GM19324 (cell line): Measurements from ENCODE around the gene CALML5.

Source experiments
- ATAC-seq: cut with Tn5 transposase; IDR thresholded peaks from one replicate; pipeline ENCODE4 v1.9.1; 2021; ENCODE audit warnings: mild to moderate bottlenecking, moderate library complexity; ENCODE audit not compliant: unreplicated experiment, low FRiP score

The CALML5 gene

DNA sequence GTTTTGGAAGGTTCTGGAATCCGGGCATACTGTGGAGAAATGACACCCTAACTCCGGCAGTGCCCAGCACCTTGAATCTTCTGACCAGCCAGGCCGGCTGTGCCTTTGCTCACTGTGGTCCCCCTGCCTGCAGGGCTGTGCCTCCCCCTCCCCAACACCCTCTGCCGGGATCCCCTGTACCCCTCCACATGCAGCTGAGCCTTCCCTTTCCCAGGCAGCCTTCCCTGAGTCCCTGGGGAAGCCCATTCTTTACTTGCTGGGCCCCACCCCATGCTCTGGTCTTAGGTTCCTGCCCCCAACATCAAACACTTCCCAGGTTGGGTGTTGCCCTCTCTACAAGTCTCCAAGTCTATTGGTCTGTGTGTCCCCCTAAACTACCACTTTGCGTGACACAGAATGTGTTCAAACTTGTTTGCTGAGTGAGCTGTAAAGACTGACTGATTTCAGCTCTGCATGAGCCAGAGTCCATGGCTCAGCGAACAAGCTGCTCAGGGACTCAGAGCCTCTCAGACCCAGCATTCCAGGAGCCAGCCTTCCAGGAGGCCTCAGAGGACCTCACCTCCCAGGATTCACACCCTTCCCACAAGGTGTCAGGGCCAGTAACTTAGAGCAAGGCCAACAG, 31.6 kb downstream of the CALML5 start:
- no peak for ATAC-seq

- ATAC-seq: no peak
Observed at GRCh38 chr10:5467207-5467535, 32.2 kb downstream of the CALML5 start.

GRCh38 chr10:5466451-5467206, 32.7 kb downstream of the CALML5 start:
- no peak for ATAC-seq

- no peak for ATAC-seq
Observed at GRCh38 chr10:5465976-5466450, 33.4 kb downstream of the CALML5 start.

GRCh38 chr10:5464546-5464945, 34.8 kb downstream of the CALML5 start:
- no peak for ATAC-seq

GRCh38 chr10:5462841-5463293, 36.5 kb downstream of the CALML5 start:
- ATAC-seq: no peak

- no peak for ATAC-seq
Observed at GRCh38 chr10:5461914-5462840, 37.2 kb downstream of the CALML5 start.

DNA sequence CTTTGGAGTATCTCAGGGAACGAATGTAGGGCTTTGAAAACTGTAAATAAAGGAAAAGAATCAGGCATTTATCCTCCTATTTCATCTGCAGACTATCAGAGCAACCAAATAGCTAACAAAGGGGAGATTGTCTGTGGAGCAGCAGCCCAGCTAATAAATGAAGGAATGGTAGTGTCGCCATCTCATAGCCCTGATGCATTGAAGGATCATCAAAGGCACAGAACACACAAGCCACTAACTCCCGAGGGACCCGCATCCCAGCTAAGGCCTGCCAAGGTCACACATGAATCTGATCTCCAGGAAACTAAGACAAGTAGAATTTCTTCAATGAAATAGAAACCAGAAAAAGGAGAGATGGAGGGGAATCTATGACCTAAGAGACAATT, 38.2 kb downstream of the CALML5 start:
- ATAC-seq: no peak

DNA sequence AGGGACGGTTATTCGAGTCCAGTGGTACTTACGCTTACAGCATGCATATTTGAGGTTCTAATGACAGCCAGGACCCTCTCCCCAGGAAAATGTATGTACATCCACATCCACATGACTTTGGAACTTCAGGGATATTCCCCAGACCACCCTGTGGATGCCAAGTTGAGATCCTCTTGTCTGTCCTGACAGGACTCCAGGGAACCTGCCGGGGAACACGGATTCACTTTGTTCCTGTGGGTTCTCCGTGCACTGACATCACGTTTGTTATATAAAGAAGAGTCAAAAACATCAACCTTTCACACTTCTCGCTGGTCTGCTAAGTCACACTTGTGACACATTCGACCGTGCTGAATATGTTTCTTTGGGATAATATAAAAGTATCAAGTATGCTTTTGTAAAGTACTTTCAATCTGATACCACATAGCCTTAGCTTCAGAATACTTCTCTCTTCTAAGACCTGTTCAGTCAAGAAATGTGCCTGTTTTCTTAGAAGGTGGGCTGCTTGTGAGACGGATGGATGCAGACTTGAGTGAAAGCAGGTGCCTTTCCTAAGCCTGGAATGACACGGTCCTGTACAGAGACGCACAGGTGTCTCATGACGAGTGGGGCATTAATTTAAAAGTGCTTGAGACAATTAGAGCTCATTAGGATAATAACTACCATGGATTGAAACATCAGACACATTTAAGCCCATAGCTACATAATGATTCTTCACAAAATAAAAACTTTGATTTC, 38.7 kb downstream of the CALML5 start:
- ATAC-seq: no peak

GRCh38 chr10:5458949-5459747, 40.2 kb downstream of the CALML5 start:
- ATAC-seq: no peak

DNA sequence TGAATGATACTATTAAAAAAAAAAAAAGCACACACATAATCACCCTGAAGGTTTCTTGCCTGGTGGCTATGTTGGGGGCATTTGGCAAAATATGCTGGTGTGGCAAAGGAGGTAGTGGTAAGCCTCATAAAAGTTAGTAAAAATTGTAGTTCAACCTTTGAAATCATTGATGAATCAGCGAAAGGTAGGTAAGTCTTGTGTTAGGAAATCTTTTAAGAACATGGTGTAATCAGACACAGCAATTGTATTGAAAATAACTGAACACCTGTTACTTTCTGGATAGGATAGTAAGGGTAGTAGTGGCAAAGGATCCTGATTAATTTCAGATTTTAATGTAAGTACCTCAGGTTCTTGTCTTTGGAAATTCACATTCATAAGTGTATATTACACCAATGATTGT, 40.9 kb downstream of the CALML5 start:
- ATAC-seq: no peak

GRCh38 chr10:5457741-5458140, 41.6 kb downstream of the CALML5 start:
- no peak for ATAC-seq

DNA sequence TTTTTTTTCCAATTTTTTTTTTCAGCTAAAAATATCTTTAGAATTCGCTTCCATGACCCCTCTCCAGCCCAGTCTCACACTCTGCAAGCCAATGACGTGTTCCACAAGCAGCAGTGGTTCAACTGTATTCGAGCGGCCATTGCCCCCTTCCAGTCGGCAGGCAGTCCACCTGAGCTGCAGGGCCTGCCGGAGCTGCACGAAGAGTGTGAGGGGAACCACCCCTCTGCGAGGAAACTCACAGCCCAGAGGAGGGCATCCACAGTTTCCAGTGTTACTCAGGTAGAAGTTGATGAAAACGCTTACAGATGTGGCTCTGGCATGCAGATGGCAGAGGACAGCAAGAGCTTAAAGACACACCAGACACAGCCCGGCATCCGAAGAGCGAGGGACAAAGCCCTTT, 42.8 kb downstream of the CALML5 start:
- no peak for ATAC-seq

DNA sequence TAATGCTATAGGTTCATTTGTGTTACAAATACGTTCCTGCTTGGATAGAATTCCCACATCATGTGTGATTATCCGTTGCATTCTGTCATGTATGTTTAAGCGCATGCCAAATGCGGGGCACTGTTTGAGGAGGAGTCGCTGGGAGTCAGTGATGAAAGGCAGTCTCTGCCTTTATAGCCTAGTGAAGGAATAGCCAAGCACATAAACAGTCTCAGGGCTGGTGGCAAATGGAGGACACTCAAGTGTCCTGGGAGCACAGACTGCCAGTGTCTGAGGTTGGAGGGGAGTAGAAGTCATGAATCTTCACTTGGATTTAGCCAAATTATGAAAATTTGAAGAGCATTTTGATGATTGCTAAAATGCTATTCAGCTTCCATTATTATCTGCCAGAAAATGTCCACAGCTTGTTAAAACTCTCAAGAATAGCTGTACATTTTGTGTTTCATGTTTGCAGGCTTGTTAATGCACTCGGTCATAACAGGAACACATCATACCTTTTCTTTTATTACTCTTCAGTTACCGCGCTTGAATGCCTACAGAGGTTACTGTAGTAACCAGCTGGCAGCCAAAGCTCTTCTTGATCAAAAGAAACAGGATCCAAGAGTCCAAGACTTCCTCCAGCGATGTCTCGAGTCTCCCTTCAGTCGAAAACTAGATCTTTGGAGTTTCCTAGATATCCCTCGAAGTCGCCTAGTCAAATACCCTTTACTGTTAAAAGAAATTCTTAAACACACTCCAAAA, 45.5 kb downstream of the CALML5 start:
- no peak for ATAC-seq

- ATAC-seq: no peak
Observed at GRCh38 chr10:5450605-5451384, 48.6 kb downstream of the CALML5 start.

GRCh38 chr10:5449823-5450222, 49.5 kb downstream of the CALML5 start:
- no peak for ATAC-seq

- no peak for ATAC-seq
Observed at GRCh38 chr10:5449227-5449626, 50.1 kb downstream of the CALML5 start.
